ENCODE results near the gene EPHB2.
"Not testable (repeated sequence)": the region's sequence is repeated elsewhere in the genome, so short reads cannot be mapped to it uniquely, and the experiment has no call there.

Gene EPHB2

GRCh38 chr1:22944346-22945055, 233.9 kb downstream of the EPHB2 start:
- Histone ChIP-seq H2BK120ac (ENCODE audit: low read depth, low read length) (no peak overlapping the region), H3K27ac (ENCODE audit: low read length, poor library complexity, severe bottlenecking) (no peak overlapping the region), H3K27me3 (ENCODE audit: control insufficient read depth in 1 of 2, insufficient read depth in 1 of 2, low read length in 2 of 2) (peaks cover 23 to 44% of the 10 kb centered on the region in 2 experiments), H3K4ac (ENCODE audit: low read depth in 1 of 2, low read length in 2 of 2) (no peak overlapping the region), H2AFZ (ENCODE audit: low read depth, low read length) (no peak overlapping the region), H3K36me3 (ENCODE audit: control insufficient read depth in 1 of 2, insufficient read depth in 2 of 2, low read depth in 1 of 2, low read length in 2 of 2) (no peaks in the 10 kb centered on the region), H2BK12ac (ENCODE audit: low read length in 2 of 2) (no peak overlapping the region), H3K4me2 (ENCODE audit: low read length, poor library complexity, severe bottlenecking) (no peak overlapping the region), H3K9ac (ENCODE audit: low read length) (no peak overlapping the region), H4K91ac (ENCODE audit: low read length) (no peak overlapping the region), H3K4me3 (ENCODE audit: insufficient read depth in 1 of 2, low read depth in 1 of 2, low read length in 2 of 2) (no peak overlapping the region), H3K14ac (ENCODE audit: low read length in 2 of 2) (no peak overlapping the region), H2BK15ac (ENCODE audit: low read depth, poor library complexity, severe bottlenecking) (no peak overlapping the region), H3K18ac (ENCODE audit: low read depth in 1 of 2, low read length in 2 of 2) (no peak overlapping the region), H2BK5ac (ENCODE audit: low read depth, low read length, poor library complexity, severe bottlenecking) (no peak overlapping the region), H3K4me1 (ENCODE audit: control insufficient read depth, insufficient read depth, low read depth, low read length) (no peaks in the 10 kb centered on the region), H3K9me3 (ENCODE audit: control insufficient read depth, low read length) (peaks cover 20% of the 10 kb centered on the region), H4K8ac (ENCODE audit: low read length) (no peak overlapping the region), H3K23ac (ENCODE audit: low read length in 2 of 2) (no peak overlapping the region), H3K79me1 (replicated peaks; ENCODE audit: low read length, poor library complexity, severe bottlenecking) (no peaks in the 10 kb centered on the region), H2AK5ac (ENCODE audit: low read length, severe bottlenecking) (no peak overlapping the region)
- 87% methylated on average over 4 of the region's 4 CpGs for WGBS
- no peak for DNase-seq

DNA sequence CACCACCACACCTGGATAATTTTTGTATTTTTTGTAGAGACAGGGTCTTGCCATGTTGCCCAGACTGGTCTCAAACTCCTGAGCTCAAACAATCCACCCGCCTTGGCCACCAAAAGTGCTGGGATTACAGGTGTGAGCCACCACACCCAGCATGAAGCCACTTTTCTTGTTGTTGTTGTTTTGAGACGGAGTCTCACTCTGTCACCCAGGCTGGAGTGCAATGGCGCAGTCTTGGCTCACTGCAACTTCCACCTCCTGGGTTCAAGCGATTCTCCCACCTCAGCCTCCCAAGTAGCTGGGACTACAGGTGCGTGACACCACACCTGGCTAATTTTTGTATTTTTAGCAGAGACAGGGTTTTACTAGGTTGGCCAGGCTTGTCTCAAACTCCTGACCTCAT, 234.5 kb downstream of the EPHB2 start:
- Histone ChIP-seq H3K27me3 (ENCODE audit: control insufficient read depth in 1 of 2, insufficient read depth in 1 of 2, low read length in 2 of 2) (peaks cover 23 to 47% of the 10 kb centered on the region in 2 experiments), H3K9me3 (ENCODE audit: control insufficient read depth, low read length) (peaks cover 19% of the 10 kb centered on the region)
- not testable (repeated sequence) for H2BK5ac ChIP-seq (ENCODE audit: low read depth, low read length, poor library complexity, severe bottlenecking); H2BK12ac ChIP-seq (ENCODE audit: low read length in 2 of 2); H3K4me3 ChIP-seq (ENCODE audit: insufficient read depth in 1 of 2, low read depth in 1 of 2, low read length in 2 of 2); H3K4me1 ChIP-seq (ENCODE audit: control insufficient read depth, insufficient read depth, low read depth, low read length); H3K9ac ChIP-seq (ENCODE audit: low read length); H3K36me3 ChIP-seq (ENCODE audit: control insufficient read depth in 1 of 2, insufficient read depth in 2 of 2, low read depth in 1 of 2, low read length in 2 of 2); H3K27ac ChIP-seq (ENCODE audit: low read length, poor library complexity, severe bottlenecking); H2BK120ac ChIP-seq (ENCODE audit: low read depth, low read length); H3K79me1 ChIP-seq (replicated peaks; ENCODE audit: low read length, poor library complexity, severe bottlenecking); H3K4me2 ChIP-seq (ENCODE audit: low read length, poor library complexity, severe bottlenecking); H2BK15ac ChIP-seq (ENCODE audit: low read depth, poor library complexity, severe bottlenecking); H4K8ac ChIP-seq (ENCODE audit: low read length); H3K4ac ChIP-seq (ENCODE audit: low read depth in 1 of 2, low read length in 2 of 2); H3K23ac ChIP-seq (ENCODE audit: low read length in 2 of 2); H2AFZ ChIP-seq (ENCODE audit: low read depth, low read length); H4K91ac ChIP-seq (ENCODE audit: low read length); H3K18ac ChIP-seq (ENCODE audit: low read depth in 1 of 2, low read length in 2 of 2); DNase-seq; H2AK5ac ChIP-seq (ENCODE audit: low read length, severe bottlenecking); H3K14ac ChIP-seq (ENCODE audit: low read length in 2 of 2)
- 95% methylated on average over 5 of the region's 5 CpGs for WGBS

GRCh38 chr1:22949822-22950331, 239.2 kb downstream of the EPHB2 start:
- H3K27me3 ChIP-seq (ENCODE audit: control insufficient read depth in 1 of 2, insufficient read depth in 1 of 2, low read length in 2 of 2), result peaks cover 25 to 67% of the 10 kb centered on the region in 2 experiments
- no peak overlapping the region for H3K4ac ChIP-seq (ENCODE audit: low read depth in 1 of 2, low read length in 2 of 2)
- H3K9ac ChIP-seq (ENCODE audit: low read length), result no peak overlapping the region
- no peaks in the 10 kb centered on the region for H3K36me3 ChIP-seq (ENCODE audit: control insufficient read depth in 1 of 2, insufficient read depth in 2 of 2, low read depth in 1 of 2, low read length in 2 of 2)
- no peaks in the 10 kb centered on the region for H3K79me1 ChIP-seq (replicated peaks; ENCODE audit: low read length, poor library complexity, severe bottlenecking)
- no peak overlapping the region for H3K4me2 ChIP-seq (ENCODE audit: low read length, poor library complexity, severe bottlenecking)
- H4K91ac ChIP-seq (ENCODE audit: low read length), result no peak overlapping the region
- no peak overlapping the region for H3K23ac ChIP-seq (ENCODE audit: low read length in 2 of 2)
- no peak overlapping the region for H2BK15ac ChIP-seq (ENCODE audit: low read depth, poor library complexity, severe bottlenecking)
- H2BK12ac ChIP-seq (ENCODE audit: low read length in 2 of 2), result no peak overlapping the region
- H2AK5ac ChIP-seq (ENCODE audit: low read length, severe bottlenecking), result no peak overlapping the region
- no peaks in the 10 kb centered on the region for H3K9me3 ChIP-seq (ENCODE audit: control insufficient read depth, low read length)
- 89% methylated on average over 2 of the region's 5 CpGs for WGBS
- H3K27ac ChIP-seq (ENCODE audit: low read length, poor library complexity, severe bottlenecking), result no peak overlapping the region
- H2BK5ac ChIP-seq (ENCODE audit: low read depth, low read length, poor library complexity, severe bottlenecking), result no peak overlapping the region
- H2AFZ ChIP-seq (ENCODE audit: low read depth, low read length), result no peak overlapping the region
- no peak overlapping the region for H3K18ac ChIP-seq (ENCODE audit: low read depth in 1 of 2, low read length in 2 of 2)
- no peak overlapping the region for H2BK120ac ChIP-seq (ENCODE audit: low read depth, low read length)
- H3K4me1 ChIP-seq (ENCODE audit: control insufficient read depth, insufficient read depth, low read depth, low read length), result peaks cover 6% of the 10 kb centered on the region
- no peak overlapping the region for H3K4me3 ChIP-seq (ENCODE audit: insufficient read depth in 1 of 2, low read depth in 1 of 2, low read length in 2 of 2)
- no peak overlapping the region for H3K14ac ChIP-seq (ENCODE audit: low read length in 2 of 2)
- no peak for DNase-seq
- H4K8ac ChIP-seq (ENCODE audit: low read length), result no peak overlapping the region

DNA sequence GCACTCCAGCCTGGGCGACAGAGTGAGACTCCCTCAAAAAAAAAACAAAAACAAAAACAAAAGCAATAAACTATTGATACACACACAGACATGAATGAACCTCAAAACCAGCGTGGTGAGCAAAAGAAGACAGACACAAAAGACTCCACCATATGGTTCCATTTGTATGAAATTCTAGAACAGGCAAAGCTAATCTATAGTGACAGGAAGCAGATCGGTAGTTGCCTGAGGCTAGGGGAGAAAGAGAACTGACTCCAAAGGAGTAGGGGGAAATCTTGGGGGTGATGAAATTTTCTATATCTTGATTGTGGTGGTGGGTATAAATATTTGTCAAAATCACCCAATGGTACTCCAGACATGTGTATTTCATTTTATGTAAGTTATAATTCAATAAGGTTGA, 241.2 kb downstream of the EPHB2 start:
- Histone ChIP-seq H3K4me1 (ENCODE audit: control insufficient read depth, insufficient read depth, low read depth, low read length) (peaks cover 6% of the 10 kb centered on the region), H3K27ac (ENCODE audit: low read length, poor library complexity, severe bottlenecking) (no peak overlapping the region), H3K27me3 (ENCODE audit: control insufficient read depth in 1 of 2, insufficient read depth in 1 of 2, low read length in 2 of 2) (peaks cover 38 to 80% of the 10 kb centered on the region in 2 experiments), H4K91ac (ENCODE audit: low read length) (no peak overlapping the region), H2AFZ (ENCODE audit: low read depth, low read length) (no peak overlapping the region), H3K9me3 (ENCODE audit: control insufficient read depth, low read length) (no peaks in the 10 kb centered on the region), H2BK5ac (ENCODE audit: low read depth, low read length, poor library complexity, severe bottlenecking) (no peak overlapping the region), H2BK120ac (ENCODE audit: low read depth, low read length) (no peak overlapping the region), H3K36me3 (ENCODE audit: control insufficient read depth in 1 of 2, insufficient read depth in 2 of 2, low read depth in 1 of 2, low read length in 2 of 2) (no peaks in the 10 kb centered on the region), H2BK12ac (ENCODE audit: low read length in 2 of 2) (no peak overlapping the region), H3K79me1 (replicated peaks; ENCODE audit: low read length, poor library complexity, severe bottlenecking) (no peaks in the 10 kb centered on the region), H3K9ac (ENCODE audit: low read length) (no peak overlapping the region), H3K18ac (ENCODE audit: low read depth in 1 of 2, low read length in 2 of 2) (no peak overlapping the region), H3K4ac (ENCODE audit: low read depth in 1 of 2, low read length in 2 of 2) (no peak overlapping the region), H3K23ac (ENCODE audit: low read length in 2 of 2) (no peak overlapping the region), H3K4me3 (ENCODE audit: insufficient read depth in 1 of 2, low read depth in 1 of 2, low read length in 2 of 2) (no peak overlapping the region), H4K8ac (ENCODE audit: low read length) (no peak overlapping the region), H2AK5ac (ENCODE audit: low read length, severe bottlenecking) (no peak overlapping the region), H3K4me2 (ENCODE audit: low read length, poor library complexity, severe bottlenecking) (no peak overlapping the region), H2BK15ac (ENCODE audit: low read depth, poor library complexity, severe bottlenecking) (no peak overlapping the region), H3K14ac (ENCODE audit: low read length in 2 of 2) (no peak overlapping the region)
- no peak for DNase-seq
- 93% methylated on average over 3 of the region's 3 CpGs for WGBS

Measured in mesenchymal stem cell (in vitro differentiated cells and primary cell).